H9 (cell line): Measurements from ENCODE around the gene CPXM2. TPM values are rescaled to one million over a fixed set of nuclear protein-coding genes. Genes with fewer than 3 reads are reported as not detected.

Experiments
- DNase-seq: peaks from one replicate; pipeline ENCODE4 v3.0.0-alpha.2; 2017
- H2AFZ ChIP-seq: one replicate; pipeline ENCODE4 v1.6.1; 2013; ENCODE audit warnings: mild to moderate bottlenecking, low read length, control low read depth, moderate library complexity
- H2AK5ac ChIP-seq: 2 replicates; pipeline ENCODE4 v1.6.1; 2013; ENCODE audit warnings: low read length, control low read depth, mixed read lengths; ENCODE audit not compliant: insufficient read length
- H2BK120ac ChIP-seq: one replicate; pipeline ENCODE4 v1.6.1; 2013; ENCODE audit warnings: low read depth, mild to moderate bottlenecking, low read length, control low read depth, inconsistent platforms; ENCODE audit not compliant: poor library complexity, severe bottlenecking
- H2BK12ac ChIP-seq: 2 replicates; pipeline ENCODE4 v1.6.1; 2013; ENCODE audit warnings: low read length, control low read depth, mixed read lengths, low read depth; ENCODE audit not compliant: insufficient read length
- H2BK15ac ChIP-seq: 2 replicates; pipeline ENCODE4 v1.6.1; 2013; ENCODE audit warnings: low read depth, low read length, control low read depth
- H2BK20ac ChIP-seq: one replicate; pipeline ENCODE4 v1.6.1; 2013; ENCODE audit warnings: low read depth, mild to moderate bottlenecking, low read length, control low read depth, inconsistent platforms; ENCODE audit not compliant: poor library complexity, severe bottlenecking
- H2BK5ac ChIP-seq: 2 replicates; pipeline ENCODE4 v1.6.1; 2013; ENCODE audit warnings: low read length, control low read depth, mixed read lengths; ENCODE audit not compliant: insufficient read length
- H3K14ac ChIP-seq: 2 replicates; pipeline ENCODE4 v1.6.1; 2013; ENCODE audit warnings: low read length, control low read depth; ENCODE audit not compliant: insufficient read depth
- H3K18ac ChIP-seq: 2 replicates; pipeline ENCODE4 v1.6.1; 2013; ENCODE audit warnings: low read depth, mild to moderate bottlenecking, mixed read lengths, low read length, control low read depth; ENCODE audit not compliant: insufficient read length
- H3K23ac ChIP-seq: 2 replicates; pipeline ENCODE4 v1.6.1; 2013; ENCODE audit warnings: low read length, control low read depth, mixed read lengths, low read depth; ENCODE audit not compliant: insufficient read length
- H3K23me2 ChIP-seq: 2 replicates; pipeline ENCODE4 v1.6.1; 2013; ENCODE audit warnings: low read depth, mild to moderate bottlenecking, mixed read lengths, low read length, control low read depth; ENCODE audit not compliant: insufficient read length, poor library complexity, severe bottlenecking
- H3K27ac ChIP-seq: 2 replicates; pipeline ENCODE4 v1.5.1; 2013; ENCODE audit warnings: low read length, control low read depth, mixed read lengths, low read depth; ENCODE audit not compliant: insufficient read length
- H3K27me3 ChIP-seq: 2 replicates; pipeline ENCODE4 v1.6.1; 2013; ENCODE audit warnings: low read length, control low read depth, inconsistent platforms; ENCODE audit not compliant: insufficient read depth
- H3K4ac ChIP-seq: 2 replicates; pipeline ENCODE4 v1.6.1; 2013; ENCODE audit warnings: low read depth, mild to moderate bottlenecking, control low read depth, inconsistent platforms, low read length, moderate library complexity
- H3K4me1 ChIP-seq: 2 replicates; pipeline ENCODE4 v1.6.1; 2013; ENCODE audit warnings: low read length, control low read depth, inconsistent platforms; ENCODE audit not compliant: insufficient read depth
- H3K4me2 ChIP-seq: 2 replicates; pipeline ENCODE4 v1.6.1; 2013; ENCODE audit warnings: low read length, control low read depth, mixed read lengths; ENCODE audit not compliant: insufficient read length, insufficient read depth
- H3K56ac ChIP-seq: 2 replicates; pipeline ENCODE4 v1.6.1; 2013; ENCODE audit warnings: low read depth, mild to moderate bottlenecking, mixed read lengths, low read length, control low read depth; ENCODE audit not compliant: insufficient read length
- H3K79me1 ChIP-seq: 2 replicates; pipeline ENCODE4 v1.6.1; 2013; ENCODE audit warnings: low read depth, mild to moderate bottlenecking, moderate library complexity, low read length, control low read depth, inconsistent platforms; ENCODE audit not compliant: insufficient read depth, poor library complexity, severe bottlenecking
- H3K79me2 ChIP-seq: 2 replicates; pipeline ENCODE4 v1.6.1; 2013; ENCODE audit warnings: low read length, control low read depth, inconsistent platforms; ENCODE audit not compliant: insufficient read depth
- H3K9ac ChIP-seq: 2 replicates; pipeline ENCODE4 v1.6.1; 2013; ENCODE audit warnings: low read length, control low read depth, mixed read lengths; ENCODE audit not compliant: insufficient read length; ENCODE audit errors: extremely low read depth
- H3K9me3 ChIP-seq: one replicate; pipeline ENCODE4 v1.6.1; 2013; ENCODE audit warnings: low read depth, low read length, inconsistent platforms; ENCODE audit not compliant: control insufficient read depth
- H3T11ph ChIP-seq: one replicate; pipeline ENCODE4 v1.6.1; 2013; ENCODE audit warnings: mild to moderate bottlenecking, low read length, control low read depth, inconsistent platforms
- H4K20me1 ChIP-seq: one replicate; pipeline ENCODE4 v1.6.1; 2013; ENCODE audit not compliant: control insufficient read depth, insufficient read length, insufficient read depth
- H4K5ac ChIP-seq: 2 replicates; pipeline ENCODE4 v1.6.1; 2013; ENCODE audit warnings: low read depth, mild to moderate bottlenecking, mixed read lengths, low read length, control low read depth; ENCODE audit not compliant: insufficient read length
- H4K8ac ChIP-seq: replicated peaks from 2 replicates; pipeline ENCODE4 v1.6.1; 2013; ENCODE audit warnings: low read length, control low read depth, mixed read lengths, low read depth; ENCODE audit not compliant: insufficient read length
- H4K91ac ChIP-seq: 2 replicates; pipeline ENCODE4 v1.6.1; 2013; ENCODE audit warnings: low read depth, mild to moderate bottlenecking, moderate library complexity, mixed read lengths, low read length, control low read depth; ENCODE audit not compliant: insufficient read length
- H3K27ac Mint-ChIP-seq, 3 experiments: 2 replicates in 2 of 3; 3 replicates in 1 of 3; pipeline ENCODE4 v1.8.0; 2020 to 2021; ENCODE audit warnings: mixed read lengths in 3 of 3, mild to moderate bottlenecking in 1 of 3, moderate library complexity in 1 of 3
- H3K27me3 Mint-ChIP-seq: 2 replicates; pipeline ENCODE4 v1.8.0; 2021; ENCODE audit warnings: low read depth, mild to moderate bottlenecking, moderate library complexity, mixed read lengths
- H3K36me3 Mint-ChIP-seq, 3 experiments: 2 replicates in 2 of 3; 3 replicates in 1 of 3; pipeline ENCODE4 v1.8.0; 2020 to 2021; ENCODE audit warnings: low read depth in 3 of 3, mixed read lengths in 3 of 3; ENCODE audit not compliant: insufficient read depth in 1 of 3
- H3K4me1 Mint-ChIP-seq, 2 experiments: 2 replicates each; pipeline ENCODE4 v1.8.0; 2020; ENCODE audit warnings: mixed read lengths in 2 of 2
- H3K4me3 Mint-ChIP-seq, 2 experiments: 2 replicates in 1 of 2; 3 replicates in 1 of 2; pipeline ENCODE4 v1.8.0; 2020 to 2021; ENCODE audit warnings: mild to moderate bottlenecking in 2 of 2, mixed read lengths in 2 of 2, moderate library complexity in 1 of 2
- H3K9me3 Mint-ChIP-seq, 2 experiments: 2 replicates in 1 of 2; 3 replicates in 1 of 2; pipeline ENCODE4 v1.8.0; 2020; ENCODE audit warnings: mild to moderate bottlenecking in 2 of 2, mixed read lengths in 2 of 2, moderate library complexity in 1 of 2
- CTCF ChIP-seq: fragments of 200-600 bp; sonication (generic); conservative IDR thresholded peaks from 3 replicates; pipeline ENCODE4 v1.8.0; 2021; ENCODE audit warnings: antibody characterized with exemption, mild to moderate bottlenecking
- WGBS: extraction: QIAGEN DNeasy Blood & Tissue Kit; methylation state at CpG from one replicate; pipeline ENCODE4 v1.1.7; 2013; ENCODE audit warnings: missing lambda C conversion rate, low lambda C conversion rate, mixed read lengths; ENCODE audit not compliant: insufficient read length; ENCODE audit errors: extremely low coverage; 5-methylcytosine and 5-hydroxymethylcytosine counted together
- total RNA-seq: library from RNA; stranded (reverse); gene quantifications from 2 replicates; pipeline ENCODE4 v1.2.1, GENCODE V29; 2021

CPXM2 gene
- total RNA-seq, 1 experiment from 2014 or later = 1.7 TPM

DNA sequence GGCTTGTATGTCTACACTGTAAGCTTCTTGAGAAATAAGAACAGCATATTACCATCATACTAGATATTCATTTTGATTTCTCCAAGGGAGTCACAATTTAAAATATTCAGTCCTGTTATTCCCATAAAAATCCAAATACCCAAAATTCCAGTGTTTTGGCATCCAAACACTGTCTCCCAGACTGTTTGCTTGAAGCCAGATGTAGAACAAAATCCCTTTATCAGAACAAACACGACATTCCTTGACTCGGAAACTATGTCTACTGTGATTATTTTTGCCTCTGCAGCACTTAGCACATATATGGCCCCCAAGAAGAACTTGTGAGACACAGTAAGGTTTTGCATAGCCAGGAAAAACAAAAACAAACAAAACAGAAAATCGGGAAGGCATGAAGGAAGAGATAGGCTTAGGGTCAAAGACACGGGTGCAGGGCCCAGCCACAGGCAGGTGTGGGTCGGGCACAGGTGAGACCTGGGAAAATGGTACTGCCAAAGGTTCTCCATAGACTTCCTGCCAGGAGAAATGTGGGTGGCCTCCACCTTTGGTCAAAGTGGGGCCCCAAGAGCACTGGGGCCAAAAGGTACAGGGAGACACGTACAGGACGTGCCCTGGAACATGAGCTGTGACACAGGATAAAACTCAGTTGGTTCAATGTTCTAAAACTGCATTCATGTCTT, 36.5 kb downstream of the CPXM2 start:
- no CpG with 5 or more reads among the region's 7 CpGs for WGBS
- Histone ChIP-seq H4K5ac (no peak overlapping the region), H2BK120ac (no peak overlapping the region), H2BK12ac (no peak overlapping the region), H3K27ac (no peak overlapping the region), H2AK5ac (no peak overlapping the region), H3K4ac (no peak overlapping the region), H2BK20ac (no peak overlapping the region), H3K9ac (no peak overlapping the region), H3K23ac (no peak overlapping the region), H2AFZ (no peak overlapping the region), H3K4me1 (no peaks in the 10 kb centered on the region), H4K8ac (no peak overlapping the region), H2BK15ac (no peak overlapping the region), H3K79me2 (no peaks in the 10 kb centered on the region), H3K14ac (no peak overlapping the region), H4K91ac (no peak overlapping the region), H2BK5ac (no peak overlapping the region), H4K20me1 (no peaks in the 10 kb centered on the region), H3K79me1 (no peaks in the 10 kb centered on the region), H3K23me2 (no peaks in the 10 kb centered on the region), H3K27me3 (no peaks in the 10 kb centered on the region), H3K9me3 (no peaks in the 10 kb centered on the region), H3K18ac (no peak overlapping the region), H3K56ac (no peak overlapping the region), H3T11ph (no peak overlapping the region), H3K4me2 (no peak overlapping the region)
- H3K4me1 Mint-ChIP-seq = no peaks in the 10 kb centered on the region; a peak in 2 of 4 replicates
- H3K9me3 Mint-ChIP-seq = no peaks in the 10 kb centered on the region
- no peaks in the 10 kb centered on the region for H3K36me3 Mint-ChIP-seq
- no peak for DNase-seq
- H3K4me3 Mint-ChIP-seq = no peak overlapping the region
- H3K27ac Mint-ChIP-seq = no peak overlapping the region; a peak in 1 of 7 replicates
- no peak for TF ChIP-seq CTCF
- H3K27me3 Mint-ChIP-seq = no peaks in the 10 kb centered on the region
